ENCODE results near the gene GTPBP10.

The GTPBP10 gene

GRCh38 chr7:90407484-90407821 lies 60.9 kb downstream of the GTPBP10 start:
- H3K4me3 ChIP-seq (ENCODE audit: low read depth, low read length): no peak overlapping the region
- no peak for DNase-seq (ENCODE audit: low read depth, low spot score)
- TF ChIP-seq CTCF (IDR thresholded peaks at IDR 0.05; ENCODE audit: low read depth, low read length): no peak
- in situ Hi-C loops (cut with HindIII; ENCODE audit: low sequenced_read_pairs): no loop called here

- DNase-seq (ENCODE audit: low read depth, low spot score): no peak
- H3K4me3 ChIP-seq (ENCODE audit: low read depth, low read length): no peak overlapping the region
- in situ Hi-C loops (cut with HindIII; ENCODE audit: low sequenced_read_pairs): no loop called here
- TF ChIP-seq CTCF (IDR thresholded peaks at IDR 0.05; ENCODE audit: low read depth, low read length): no peak
Observed at GRCh38 chr7:90408142-90408541, 61.6 kb downstream of the GTPBP10 start.

GRCh38 chr7:90409667-90410066 lies 63.2 kb downstream of the GTPBP10 start:
- in situ Hi-C loops (cut with HindIII; ENCODE audit: low sequenced_read_pairs): no loop called here

GRCh38 chr7:90411510-90411909 lies 65.0 kb downstream of the GTPBP10 start:
- in situ Hi-C loops (cut with HindIII; ENCODE audit: low sequenced_read_pairs): no loop called here
- DNase-seq (ENCODE audit: low read depth, low spot score): peak; percentile 17

More at GRCh38 chr7:90409667-90410066, 63.2 kb downstream of the GTPBP10 start:
- H3K4me3 ChIP-seq (ENCODE audit: low read depth, low read length): no peak overlapping the region
- DNase-seq (ENCODE audit: low read depth, low spot score): no peak
- no peak for TF ChIP-seq CTCF (IDR thresholded peaks at IDR 0.05; ENCODE audit: low read depth, low read length)

GRCh38 chr7:90412458-90413184 lies 66.1 kb downstream of the GTPBP10 start:
- H3K4me3 ChIP-seq (ENCODE audit: low read depth, low read length): no peak overlapping the region
- TF ChIP-seq CTCF (IDR thresholded peaks at IDR 0.05; ENCODE audit: low read depth, low read length): peak; percentile 35
- no peak for DNase-seq (ENCODE audit: low read depth, low spot score)
- in situ Hi-C loops (cut with HindIII; ENCODE audit: low sequenced_read_pairs): no loop called here

More at GRCh38 chr7:90411510-90411909, 65.0 kb downstream of the GTPBP10 start:
- H3K4me3 ChIP-seq (ENCODE audit: low read depth, low read length): no peak overlapping the region
- no peak for TF ChIP-seq CTCF (IDR thresholded peaks at IDR 0.05; ENCODE audit: low read depth, low read length)

GRCh38 chr7:90413185-90413528 lies 66.6 kb downstream of the GTPBP10 start:
- DNase-seq (ENCODE audit: low read depth, low spot score): no peak
- TF ChIP-seq CTCF (IDR thresholded peaks at IDR 0.05; ENCODE audit: low read depth, low read length): no peak
- H3K4me3 ChIP-seq (ENCODE audit: low read depth, low read length): no peak overlapping the region
- in situ Hi-C loops (cut with HindIII; ENCODE audit: low sequenced_read_pairs): no loop called here
